ENCODE results near the gene TMEM202.
A peak's percentile ranks its signal among the peaks of the same experiment; 100 is the strongest.
"Not testable (repeated sequence)": the region's sequence is repeated elsewhere in the genome, so short reads cannot be mapped to it uniquely, and the experiment has no call there.

Gene TMEM202, protein sequence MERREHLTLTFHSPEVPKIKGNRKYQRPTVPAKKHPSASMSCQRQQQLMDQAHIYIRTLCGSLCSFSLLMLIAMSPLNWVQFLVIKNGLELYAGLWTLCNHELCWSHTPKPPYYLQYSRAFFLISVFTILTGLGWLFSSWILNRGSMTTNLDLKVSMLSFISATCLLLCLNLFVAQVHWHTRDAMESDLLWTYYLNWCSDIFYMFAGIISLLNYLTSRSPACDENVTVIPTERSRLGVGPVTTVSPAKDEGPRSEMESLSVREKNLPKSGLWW

DNA sequence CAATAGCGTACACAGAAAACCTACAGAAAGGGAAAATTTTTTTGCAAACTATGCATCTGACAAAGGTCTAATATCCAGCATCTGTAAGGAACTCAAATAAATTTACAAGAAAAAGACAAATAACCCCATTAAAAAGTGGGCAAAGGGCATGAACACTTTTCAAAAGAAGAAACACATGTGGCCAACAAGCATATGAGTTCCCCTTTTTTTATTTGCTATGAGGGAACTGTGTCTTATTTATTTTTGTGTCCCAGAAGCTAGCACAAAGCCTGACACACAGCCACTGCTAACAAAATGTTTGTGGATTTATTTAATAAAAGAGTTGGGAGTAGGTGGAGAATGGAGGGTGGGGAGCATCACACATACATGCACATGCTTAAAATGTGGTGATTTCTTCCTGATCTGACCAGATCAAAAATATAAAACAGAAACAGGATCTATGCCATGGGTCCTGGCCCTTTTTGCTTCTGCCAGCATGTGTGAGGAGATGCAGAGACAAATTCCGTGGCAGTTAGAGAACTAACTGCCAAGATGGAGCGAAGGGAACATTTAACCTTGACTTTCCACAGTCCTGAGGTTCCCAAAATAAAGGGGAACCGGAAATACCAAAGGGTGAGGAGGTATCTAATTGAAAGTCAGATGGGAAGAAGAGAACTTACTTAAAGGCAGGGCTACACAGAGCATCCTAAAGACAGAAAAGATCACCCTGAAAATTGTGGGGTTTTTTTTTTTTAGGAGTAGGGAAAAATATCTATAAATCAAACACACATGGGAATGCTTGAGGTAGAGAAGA, at the start of gene TMEM202:
TMEM202 (plus strand) TSS at position 510 of the 793 bp plus-strand sequence; CDS start at position 532, 22 bp downstream.
- no peak for DNase-seq (ENCODE audit: low read depth, low spot score)

- DNase-seq (ENCODE audit: low read depth, low spot score): no peak
Measured at GRCh38 chr15:72353266-72353665, 44.8 kb upstream of the TMEM202 start.

- DNase-seq (ENCODE audit: low read depth, low spot score): no peak
Measured at GRCh38 chr15:72354496-72354895, 43.6 kb upstream of the TMEM202 start.

- no peak for DNase-seq (ENCODE audit: low read depth, low spot score)
Measured at GRCh38 chr15:72358121-72358520, 40.0 kb upstream of the TMEM202 start.

DNA sequence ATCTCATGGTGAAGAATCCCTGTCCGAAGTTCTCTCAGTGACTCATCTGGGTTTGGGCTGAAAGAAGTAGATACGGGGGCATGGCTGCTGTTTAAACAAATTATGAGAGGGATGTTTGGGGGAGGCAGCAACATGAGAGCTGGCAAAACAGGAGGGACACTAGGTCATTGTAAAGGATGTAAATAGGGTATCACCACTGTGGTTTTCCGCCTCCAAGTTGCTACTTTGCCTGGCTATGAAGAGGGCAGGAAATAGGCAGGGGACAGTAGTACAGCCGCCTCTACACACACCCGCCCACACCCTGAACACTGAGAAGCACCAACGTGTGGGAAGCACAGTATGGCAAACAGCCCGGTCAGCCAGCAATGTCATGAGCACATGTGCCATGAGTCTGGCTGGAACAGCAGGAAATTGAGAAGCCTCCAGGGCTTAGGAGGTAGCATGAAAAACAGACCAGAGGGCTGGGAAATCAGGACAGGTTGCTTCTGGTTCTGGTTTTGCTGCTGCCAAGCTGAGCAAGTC, 39.4 kb upstream of the TMEM202 start:
- no peak for DNase-seq (ENCODE audit: low read depth, low spot score)

DNA sequence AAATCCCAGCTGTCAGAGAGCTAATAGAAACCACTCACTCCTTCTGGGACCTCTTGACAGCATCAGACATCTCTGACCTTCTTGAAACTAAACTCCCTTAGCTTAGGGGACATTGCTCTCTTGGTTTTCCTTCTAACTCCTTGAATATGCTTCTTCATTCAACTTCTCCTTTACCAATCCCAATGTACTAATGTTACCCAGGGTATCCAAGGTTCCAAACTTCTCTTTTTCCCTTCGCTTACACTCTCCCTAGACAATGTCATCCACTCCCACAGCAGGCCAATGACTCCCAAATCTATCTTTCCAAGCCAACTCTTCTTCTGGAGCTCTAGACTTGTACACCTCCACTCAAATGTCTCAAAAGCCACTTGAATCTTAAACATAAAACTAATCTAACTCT, 36.9 kb upstream of the TMEM202 start:
- DNase-seq (ENCODE audit: low read depth, low spot score): no peak

GRCh38 chr15:72365844-72366243, 32.3 kb upstream of the TMEM202 start:
- DNase-seq (ENCODE audit: low read depth, low spot score): no peak

DNA sequence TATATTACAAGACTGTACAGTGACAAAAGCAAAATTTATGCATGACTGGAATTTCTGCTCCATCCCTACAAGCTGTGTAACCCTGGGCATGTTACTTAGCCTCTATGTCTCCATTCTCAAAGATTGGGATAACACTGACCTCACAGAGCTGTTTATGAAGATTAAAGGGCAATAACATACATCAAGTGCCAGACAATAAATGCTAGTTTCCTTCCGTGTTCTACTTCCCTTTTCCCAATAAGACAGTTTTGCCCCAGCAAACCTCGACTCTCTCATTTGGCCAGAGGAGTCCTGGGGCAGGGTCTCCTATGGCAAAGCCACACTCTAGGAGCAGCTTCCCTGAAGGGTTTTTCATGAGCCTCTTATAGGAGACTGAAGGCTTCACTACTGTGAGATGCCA, 29.8 kb upstream of the TMEM202 start:
- no peak for DNase-seq (ENCODE audit: low read depth, low spot score)

DNA sequence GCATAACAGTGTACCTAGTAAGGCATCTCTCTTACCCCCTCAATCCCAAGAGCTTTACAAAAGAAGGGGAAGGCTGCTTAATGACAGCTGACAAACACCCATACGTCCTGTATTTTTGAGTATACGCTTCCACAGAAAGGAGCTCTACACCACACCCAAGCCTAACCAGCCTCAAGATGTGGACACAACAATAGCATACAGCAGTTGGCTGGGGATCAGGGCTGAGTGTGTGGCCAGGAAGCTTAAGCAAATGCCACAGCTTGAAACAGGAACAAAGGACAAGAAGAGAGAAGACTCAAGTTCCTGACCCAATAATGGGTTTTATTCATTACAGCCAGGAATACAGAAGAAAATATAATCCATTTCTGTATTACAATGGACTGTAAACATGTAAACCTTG, 29.2 kb upstream of the TMEM202 start:
- no peak for DNase-seq (ENCODE audit: low read depth, low spot score)

DNA sequence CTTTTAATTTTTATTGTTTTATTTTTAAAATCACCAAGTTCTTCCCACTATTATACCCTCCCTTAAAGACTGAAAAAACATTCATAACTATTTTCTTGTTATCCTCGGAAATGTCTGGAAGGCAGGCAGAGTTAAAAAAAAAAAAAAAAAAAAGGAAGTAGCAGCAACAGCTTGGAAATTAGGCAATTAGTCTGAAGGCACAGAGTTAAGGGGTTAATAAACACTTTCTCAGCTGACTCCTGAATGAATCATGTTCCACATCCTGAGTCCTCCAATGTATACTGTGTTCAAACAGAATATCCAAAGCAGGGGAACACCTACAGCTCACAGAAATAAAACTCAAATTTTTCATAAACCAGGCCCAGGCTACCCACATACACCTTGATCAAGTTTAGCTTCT, 28.1 kb upstream of the TMEM202 start:
- no peak for DNase-seq (ENCODE audit: low read depth, low spot score)

- no peak for DNase-seq (ENCODE audit: low read depth, low spot score)
Measured at GRCh38 chr15:72372361-72372760, 25.7 kb upstream of the TMEM202 start.

- no peak for DNase-seq (ENCODE audit: low read depth, low spot score)
Measured at GRCh38 chr15:72375501-72375845, 22.6 kb upstream of the TMEM202 start.

DNA sequence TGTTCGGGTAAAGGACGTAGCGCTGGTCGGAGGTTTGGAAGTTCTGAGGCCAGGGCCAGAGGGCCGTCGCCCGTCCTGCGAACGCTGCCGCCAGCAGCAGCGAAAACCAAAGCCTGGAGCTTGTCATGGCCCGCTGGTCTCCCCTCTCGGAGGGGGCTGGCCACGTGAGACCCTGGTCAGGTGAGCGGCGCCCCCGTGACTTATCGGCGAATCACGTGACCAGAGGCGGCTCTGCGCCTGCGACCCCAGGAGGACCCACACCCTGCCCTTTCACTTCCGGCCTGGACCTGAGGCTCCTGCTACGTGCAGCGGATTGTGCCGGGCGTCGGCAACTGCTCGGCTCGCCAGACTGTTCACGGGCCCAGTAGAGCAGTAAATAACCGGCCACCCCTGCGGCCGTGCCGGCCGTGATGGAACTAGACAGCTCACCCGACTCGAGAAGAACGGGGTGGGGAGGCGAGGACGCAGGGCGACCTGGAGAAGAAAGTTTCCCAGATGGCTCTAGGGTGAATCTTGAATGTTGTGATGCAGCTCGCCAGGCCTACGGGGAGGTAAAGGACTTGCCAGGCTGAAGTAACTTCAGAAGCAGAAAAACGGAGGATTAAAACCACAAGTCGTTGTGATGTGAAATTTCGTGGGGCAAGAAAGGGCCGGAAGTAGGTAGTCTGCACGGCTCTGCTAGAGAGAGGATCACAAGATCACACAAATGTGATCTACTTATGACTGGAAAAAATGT, 22.1 kb upstream of the TMEM202 start, which contains the start of gene HEXA:
HEXA (minus strand) TSS at position 169 of the 736 bp plus-strand sequence; CDS start at position 127, 42 bp downstream.
- DNase-seq (ENCODE audit: low read depth, low spot score): peak; percentile 89

- no peak for DNase-seq (ENCODE audit: low read depth, low spot score)
Measured at GRCh38 chr15:72377331-72377730, 20.8 kb upstream of the TMEM202 start.

- not testable (repeated sequence) for DNase-seq (ENCODE audit: low read depth, low spot score)
Measured at GRCh38 chr15:72379106-72379505, 19.0 kb upstream of the TMEM202 start.

DNA sequence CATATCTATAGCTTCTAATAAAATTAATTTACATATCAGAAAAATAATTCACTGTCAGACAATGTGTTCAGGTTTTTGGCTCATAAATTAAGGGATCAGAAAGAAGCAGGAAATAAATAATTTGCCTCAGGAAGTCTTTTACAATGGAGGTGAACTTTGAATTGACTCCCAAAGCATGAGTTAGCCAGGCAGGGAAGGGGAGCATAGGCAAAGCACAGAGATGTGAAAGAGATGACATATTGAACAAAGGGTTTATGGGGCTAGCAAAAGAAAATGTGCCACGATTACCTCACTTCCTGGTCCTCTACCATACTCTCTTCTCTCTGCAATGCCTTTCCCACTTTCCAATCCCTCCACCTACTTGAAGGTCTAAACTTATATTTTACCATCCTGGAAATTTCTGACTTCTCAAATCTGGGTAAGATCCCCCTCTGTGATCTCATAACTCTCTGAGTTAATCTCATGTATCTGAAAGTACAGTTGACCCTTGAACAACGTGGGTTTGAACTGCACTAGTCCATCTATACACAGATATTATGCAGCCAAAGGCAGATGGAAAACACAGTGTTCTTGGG, 18.2 kb upstream of the TMEM202 start:
- DNase-seq (ENCODE audit: low read depth, low spot score): no peak

DNA sequence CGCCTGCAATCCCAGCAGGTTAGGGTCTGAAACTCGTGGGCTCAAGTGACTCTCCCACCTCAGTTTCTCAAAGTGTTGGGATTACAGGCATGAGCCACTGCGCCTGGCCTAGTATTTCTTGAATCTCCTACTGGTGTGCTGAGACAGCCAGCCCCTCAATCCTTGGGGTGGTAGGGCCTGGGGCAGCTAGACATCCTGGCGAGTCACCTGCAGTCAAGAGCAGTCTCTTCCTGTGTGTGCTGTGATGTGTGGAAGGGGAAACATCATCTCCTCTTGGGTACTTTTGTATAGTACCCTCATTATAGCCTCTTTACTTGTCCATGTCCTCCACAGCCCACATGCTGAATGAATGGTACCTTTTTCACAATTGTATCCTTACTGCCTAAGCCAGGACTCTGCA, 17.4 kb upstream of the TMEM202 start:
- no peak for DNase-seq (ENCODE audit: low read depth, low spot score)

- no peak for DNase-seq (ENCODE audit: low read depth, low spot score)
Measured at GRCh38 chr15:72382146-72382545, 16.0 kb upstream of the TMEM202 start.

DNA sequence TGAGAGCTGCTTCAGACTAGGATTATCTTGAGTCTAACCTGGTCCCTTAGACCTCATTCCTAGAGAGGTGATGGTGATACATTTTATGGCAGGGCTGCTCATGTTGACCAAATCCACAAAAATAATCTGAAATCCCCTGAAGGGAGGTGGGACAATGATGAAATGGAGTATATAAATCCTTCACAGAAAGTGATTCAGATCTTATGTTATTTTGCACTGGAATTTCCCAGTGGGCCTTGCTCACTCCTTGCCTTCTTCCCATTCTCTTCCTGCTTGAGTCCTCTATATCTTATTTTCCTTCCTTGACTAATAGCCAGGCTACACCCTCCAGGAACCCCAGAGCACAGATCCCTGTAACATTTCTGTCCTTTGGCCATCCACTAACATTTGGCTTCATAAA, 10.4 kb upstream of the TMEM202 start:
- no peak for DNase-seq (ENCODE audit: low read depth, low spot score)

GRCh38 chr15:72389231-72389630, 8.9 kb upstream of the TMEM202 start:
- DNase-seq (ENCODE audit: low read depth, low spot score): no peak

DNA sequence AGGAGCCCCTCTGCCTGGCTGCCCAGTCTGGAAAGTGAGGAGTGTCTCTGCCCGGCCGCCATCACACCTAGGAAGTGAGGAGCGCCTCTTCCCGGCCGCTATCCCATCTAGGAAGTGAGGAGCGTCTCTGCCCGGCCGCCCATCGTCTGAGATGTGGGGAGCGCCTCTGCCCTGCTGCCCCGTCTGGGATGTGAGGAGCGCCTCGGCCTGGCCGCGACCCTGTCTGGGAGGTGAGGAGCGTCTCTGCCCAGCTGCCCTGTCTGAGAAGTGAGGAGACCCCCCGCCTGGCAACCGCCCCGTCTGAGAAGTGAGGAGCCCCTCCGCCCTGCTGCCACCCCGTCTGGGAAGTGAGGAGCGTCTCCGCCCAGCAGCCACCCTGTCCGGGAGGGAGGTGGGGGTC, 1.8 kb upstream of the TMEM202 start:
- DNase-seq (ENCODE audit: low read depth, low spot score): not testable (repeated sequence)

DNA sequence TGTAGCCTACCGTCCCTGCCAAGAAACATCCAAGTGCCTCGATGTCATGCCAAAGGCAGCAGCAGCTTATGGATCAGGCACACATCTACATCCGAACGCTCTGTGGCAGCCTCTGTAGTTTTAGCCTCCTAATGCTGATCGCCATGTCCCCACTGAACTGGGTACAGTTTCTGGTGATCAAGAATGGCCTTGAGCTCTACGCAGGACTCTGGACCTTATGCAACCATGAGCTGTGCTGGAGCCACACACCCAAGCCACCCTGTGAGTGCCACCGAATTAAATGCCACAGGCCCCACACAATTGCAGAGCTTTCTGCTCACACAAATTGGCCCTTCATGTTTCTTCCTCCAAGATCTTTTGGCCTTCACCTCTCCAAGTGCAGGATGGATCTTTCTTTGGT, 543 bp downstream of the TMEM202 start:
- DNase-seq (ENCODE audit: low read depth, low spot score): no peak
